Tibial nerve (tissue), 4 donors: ENCODE measurements around the gene NEMP1. TPM values are rescaled to one million over a fixed set of nuclear protein-coding genes. Genes with fewer than 3 reads are reported as not detected.

Source experiments
- DNase-seq, 2 donors: peaks; one replicate each; pipeline ENCODE4 v3.0.0-alpha.2; 2019; ENCODE audit warnings: low spot score in 2 of 2
- H3K27ac ChIP-seq, 4 donors: fragments of 200-600 bp; sonication (generic) in 3 of 4; one replicate each; pipeline ENCODE4 v1.5.1; 2017 to 2019; ENCODE audit warnings: mild to moderate bottlenecking in 1 of 4
- H3K27me3 ChIP-seq, 2 donors: fragments of 200-600 bp; sonication (generic) in 1 of 2; one replicate each; pipeline versions ENCODE4 v1.5.1 to v1.6.0; 2017 to 2019
- H3K36me3 ChIP-seq, 3 donors: fragments of 200-600 bp; sonication (generic); one replicate each; pipeline ENCODE4 v1.5.1; 2018 to 2019
- H3K4me1 ChIP-seq, 4 donors: fragments of 200-600 bp; sonication (generic) in 3 of 4; one replicate each; pipeline ENCODE4 v1.5.1; 2017 to 2019
- H3K4me3 ChIP-seq, 4 donors: fragments of 200-600 bp; sonication (generic) in 3 of 4; one replicate each; pipeline ENCODE4 v1.5.1; 2017 to 2019; ENCODE audit warnings: mild to moderate bottlenecking in 1 of 4, moderate library complexity in 1 of 4
- H3K9me3 ChIP-seq, 4 donors: fragments of 200-600 bp; sonication (generic) in 3 of 4; one replicate each; pipeline ENCODE4 v1.5.1; 2017 to 2019
- EP300 ChIP-seq, 2 donors: sonication (generic); formaldehyde crosslinking; IDR thresholded peaks; one replicate each; pipeline ENCODE4 v1.6.1; 2017; ENCODE audit warnings: antibody characterized with exemption in 2 of 2, mild to moderate bottlenecking in 1 of 2
- POLR2A ChIP-seq, 2 donors: fragments of 450-650 bp; IDR thresholded peaks; one replicate each; pipeline ENCODE4 v1.6.1; 2017; ENCODE audit warnings: antibody characterized with exemption in 2 of 2, mild to moderate bottlenecking in 2 of 2, moderate library complexity in 2 of 2
- WGBS, 2 donors: methylation state at CpG; one replicate each; pipeline ENCODE4 v1.1.5; 2018; 5-methylcytosine and 5-hydroxymethylcytosine counted together
- total RNA-seq, 4 donors: library from RNA; depleted of rRNA; stranded (reverse); fragments of >200 nt; gene quantifications; one replicate each; pipeline ENCODE4 v1.1.0, GENCODE V29; 2016
- TF ChIP-seq, protein P1 (sequence below), 5 experiments: fragments of 200-600 bp in 3 of 5; fragments of 450-650 bp in 2 of 5; sonication (generic) in 3 of 5; IDR thresholded peaks; one replicate each; pipeline ENCODE4 v1.5.1; 2016 to 2019; ENCODE audit warnings: antibody characterized with exemption in 5 of 5, mild to moderate bottlenecking in 3 of 5, moderate library complexity in 2 of 5

NEMP1 gene, protein sequence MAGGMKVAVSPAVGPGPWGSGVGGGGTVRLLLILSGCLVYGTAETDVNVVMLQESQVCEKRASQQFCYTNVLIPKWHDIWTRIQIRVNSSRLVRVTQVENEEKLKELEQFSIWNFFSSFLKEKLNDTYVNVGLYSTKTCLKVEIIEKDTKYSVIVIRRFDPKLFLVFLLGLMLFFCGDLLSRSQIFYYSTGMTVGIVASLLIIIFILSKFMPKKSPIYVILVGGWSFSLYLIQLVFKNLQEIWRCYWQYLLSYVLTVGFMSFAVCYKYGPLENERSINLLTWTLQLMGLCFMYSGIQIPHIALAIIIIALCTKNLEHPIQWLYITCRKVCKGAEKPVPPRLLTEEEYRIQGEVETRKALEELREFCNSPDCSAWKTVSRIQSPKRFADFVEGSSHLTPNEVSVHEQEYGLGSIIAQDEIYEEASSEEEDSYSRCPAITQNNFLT
- total RNA-seq, result 10 to 100 TPM in 1 of 4 donors, 1 to 10 TPM in 3; 4.8 to 10.2 (median 6.6) TPM

DNA sequence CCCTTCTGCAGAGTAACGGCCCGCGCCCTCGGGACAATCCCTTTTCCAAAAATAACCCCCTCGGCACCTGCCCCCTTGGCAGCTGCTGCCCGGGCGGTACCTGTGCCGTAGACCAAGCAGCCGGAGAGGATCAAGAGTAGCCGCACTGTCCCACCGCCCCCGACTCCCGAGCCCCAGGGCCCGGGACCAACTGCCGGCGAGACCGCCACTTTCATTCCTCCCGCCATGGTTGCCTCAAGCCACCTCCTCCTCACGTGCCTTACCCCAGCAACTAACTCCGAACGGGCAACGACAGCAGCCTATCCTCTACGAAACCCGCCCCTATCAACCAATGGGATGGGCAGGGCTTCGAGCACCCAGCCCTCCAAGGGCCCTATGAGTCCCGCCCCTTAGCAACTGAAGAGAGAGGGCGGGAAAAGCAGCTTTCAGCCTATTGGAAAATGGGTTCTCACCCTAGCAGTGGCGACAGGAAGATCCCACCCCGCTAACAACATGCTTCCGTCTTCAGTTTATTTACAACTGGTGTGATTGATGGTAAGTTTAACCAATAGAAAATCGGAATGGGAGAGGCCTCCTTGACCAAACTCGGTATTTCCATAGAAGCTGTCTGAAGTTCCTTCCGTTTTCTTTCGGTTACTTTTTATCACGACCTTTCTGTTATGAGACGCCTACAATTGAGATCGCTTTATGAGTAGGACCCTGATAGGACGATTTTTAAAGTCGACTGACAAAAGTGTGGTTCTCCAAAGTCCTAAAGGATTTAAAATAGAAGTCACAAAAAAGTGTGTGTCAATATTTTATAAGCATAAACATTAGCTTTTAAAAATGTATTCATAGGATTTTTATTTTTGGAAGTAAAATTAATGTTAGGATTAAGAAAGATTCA lies at the start of gene NEMP1:
TSS of gene NEMP1 (minus strand) at position 273 of the 886 bp plus-strand sequence. CDS start at position 227, 46 bp downstream.
- TF ChIP-seq, protein P1, sequence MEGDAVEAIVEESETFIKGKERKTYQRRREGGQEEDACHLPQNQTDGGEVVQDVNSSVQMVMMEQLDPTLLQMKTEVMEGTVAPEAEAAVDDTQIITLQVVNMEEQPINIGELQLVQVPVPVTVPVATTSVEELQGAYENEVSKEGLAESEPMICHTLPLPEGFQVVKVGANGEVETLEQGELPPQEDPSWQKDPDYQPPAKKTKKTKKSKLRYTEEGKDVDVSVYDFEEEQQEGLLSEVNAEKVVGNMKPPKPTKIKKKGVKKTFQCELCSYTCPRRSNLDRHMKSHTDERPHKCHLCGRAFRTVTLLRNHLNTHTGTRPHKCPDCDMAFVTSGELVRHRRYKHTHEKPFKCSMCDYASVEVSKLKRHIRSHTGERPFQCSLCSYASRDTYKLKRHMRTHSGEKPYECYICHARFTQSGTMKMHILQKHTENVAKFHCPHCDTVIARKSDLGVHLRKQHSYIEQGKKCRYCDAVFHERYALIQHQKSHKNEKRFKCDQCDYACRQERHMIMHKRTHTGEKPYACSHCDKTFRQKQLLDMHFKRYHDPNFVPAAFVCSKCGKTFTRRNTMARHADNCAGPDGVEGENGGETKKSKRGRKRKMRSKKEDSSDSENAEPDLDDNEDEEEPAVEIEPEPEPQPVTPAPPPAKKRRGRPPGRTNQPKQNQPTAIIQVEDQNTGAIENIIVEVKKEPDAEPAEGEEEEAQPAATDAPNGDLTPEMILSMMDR (IDR thresholded peaks at IDR 0.05), result peak in 1 of 5 experiments; percentile 11
- TF ChIP-seq POLR2A (IDR thresholded peaks at IDR 0.05) (peak in 1 of 2 donors; percentile 48), EP300 (IDR thresholded peaks at IDR 0.05) (peak; percentile 79 to 89)
- Histone ChIP-seq H3K4me3 (peak within 1 kb of the TSS; percentile 59 to 86 (median 78)), H3K27ac (peak within 1 kb of the TSS; percentile 73 to 91 (median 81)), H3K9me3 (no peaks in the 10 kb centered on the region), H3K36me3 (no peaks in the 10 kb centered on the region), H3K27me3 (no peaks in the 10 kb centered on the region), H3K4me1 (peaks cover 0 to 23% (median 7%) of the 10 kb centered on the region in 4 donors)
- peak; percentile 94 to 95 for DNase-seq
- WGBS, 2 donors, result 0 to 1% methylated on average over 39 of the region's 39 CpGs

DNA sequence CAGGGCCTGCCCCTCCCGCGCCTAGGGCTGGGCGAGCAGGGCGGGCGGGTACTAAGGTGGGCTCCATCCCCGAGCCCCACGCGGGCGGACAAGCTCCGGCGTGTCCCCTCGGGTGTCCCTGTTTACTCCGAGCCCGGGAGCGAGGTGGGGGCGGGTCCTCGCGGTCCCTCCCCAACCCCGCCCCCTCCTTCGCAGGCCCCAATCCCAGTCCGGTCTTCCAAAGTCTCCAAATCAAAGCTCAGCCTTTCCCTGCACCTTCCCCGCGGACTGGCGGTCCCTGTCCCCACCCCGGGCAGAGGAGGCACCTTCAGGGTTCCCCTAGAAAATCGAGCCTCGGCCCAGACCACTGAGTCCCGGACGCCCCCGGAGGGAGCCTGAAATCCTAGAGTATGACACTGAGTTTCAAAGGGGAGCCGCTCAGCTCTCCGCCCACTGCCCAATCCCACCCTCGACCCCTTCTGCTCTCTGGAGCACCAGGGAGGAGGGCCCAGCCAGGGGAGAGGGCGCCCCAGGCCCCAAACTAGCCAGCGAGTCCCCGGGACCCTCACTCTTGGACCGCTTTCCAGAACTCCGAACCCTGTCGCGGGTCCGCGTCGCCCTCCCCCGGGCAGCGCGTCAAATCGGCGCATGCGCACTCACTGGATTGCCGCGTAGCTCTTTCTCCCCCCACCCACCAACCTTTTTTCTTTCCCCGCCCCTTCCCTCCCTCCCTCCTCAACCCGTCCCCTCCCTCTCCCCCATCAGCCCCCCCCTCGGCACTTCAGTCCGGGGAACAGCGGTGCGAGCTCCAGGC lies 49.3 kb upstream of the NEMP1 start, which contains the start of gene LRP1:
TSS of gene LRP1 (plus strand) at position 758 of the 793 bp plus-strand sequence. CDS start 482 bp downstream, outside the sequence.
- TF ChIP-seq POLR2A (IDR thresholded peaks at IDR 0.05), result peak; percentile 88 to 92
- TF ChIP-seq, protein P1 (IDR thresholded peaks at IDR 0.05), result peak in 1 of 5 experiments; percentile 41
- peak; percentile 1 to 95 for TF ChIP-seq EP300 (IDR thresholded peaks at IDR 0.05)
- H3K4me3 ChIP-seq, result peak within 1 kb of the TSS; percentile 73 to 88 (median 78)
- peak within 1 kb of the TSS; percentile 97 to 99 (median 98) for H3K27ac ChIP-seq
- DNase-seq, result peak; percentile 73 to 80
- peaks cover 0 to 45% (median 20%) of the 10 kb centered on the region in 4 donors for H3K4me1 ChIP-seq
- no peaks in the 10 kb centered on the region for H3K36me3 ChIP-seq
- no peaks in the 10 kb centered on the region for H3K9me3 ChIP-seq
- H3K27me3 ChIP-seq, result no peaks in the 10 kb centered on the region
- 0 to 1% methylated on average over 44 to 50 of the region's 57 CpGs for WGBS, 2 donors

DNA sequence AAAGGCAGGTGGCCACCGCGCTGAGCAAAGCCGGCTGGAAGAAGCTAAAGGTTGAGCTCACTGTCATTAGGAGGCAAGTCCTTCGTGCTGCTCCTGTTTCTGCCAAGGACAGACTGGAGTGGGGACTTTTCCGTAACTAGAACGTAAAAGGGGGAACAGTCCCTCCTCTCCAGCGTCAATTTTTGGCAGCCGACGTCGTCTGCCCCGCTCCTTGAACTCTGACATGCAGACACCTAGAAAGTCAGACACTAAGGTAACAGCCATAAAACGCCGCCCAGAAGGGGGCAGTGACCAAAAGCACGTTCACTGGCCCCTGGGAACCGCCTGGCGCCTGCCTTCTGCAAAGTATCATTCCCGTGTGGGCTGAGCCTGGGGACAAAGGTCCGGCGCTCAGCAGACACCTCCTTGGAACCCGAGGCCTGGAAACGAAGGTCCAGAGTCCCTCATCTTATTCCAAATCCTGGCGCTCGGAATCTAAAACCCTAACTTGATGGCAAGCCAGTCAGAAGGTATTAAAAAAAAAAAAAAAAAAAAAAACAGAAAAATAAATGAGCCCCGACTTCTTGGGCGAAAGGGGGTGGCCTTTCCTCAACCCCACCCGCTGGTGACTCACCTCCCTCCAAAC lies 48.6 kb upstream of the NEMP1 start:
- H3K36me3 ChIP-seq, result no peaks in the 10 kb centered on the region
- no peaks in the 10 kb centered on the region for H3K9me3 ChIP-seq
- peak overlapping the region; percentile 73 to 88 (median 78) for H3K4me3 ChIP-seq
- peaks cover 0 to 38% (median 13%) of the 10 kb centered on the region in 4 donors for H3K4me1 ChIP-seq
- WGBS, 2 donors, result 6% methylated on average over 23 to 26 of the region's 26 CpGs
- TF ChIP-seq, protein P1 (IDR thresholded peaks at IDR 0.05), result peak in 4 of 5 experiments; percentile 20 to 62 (median 24)
- TF ChIP-seq POLR2A (IDR thresholded peaks at IDR 0.05), result no peak
- peak; percentile 67 to 71 for DNase-seq
- no peaks in the 10 kb centered on the region for H3K27me3 ChIP-seq
- peak overlapping the region; percentile 97 to 99 (median 98) for H3K27ac ChIP-seq

DNA sequence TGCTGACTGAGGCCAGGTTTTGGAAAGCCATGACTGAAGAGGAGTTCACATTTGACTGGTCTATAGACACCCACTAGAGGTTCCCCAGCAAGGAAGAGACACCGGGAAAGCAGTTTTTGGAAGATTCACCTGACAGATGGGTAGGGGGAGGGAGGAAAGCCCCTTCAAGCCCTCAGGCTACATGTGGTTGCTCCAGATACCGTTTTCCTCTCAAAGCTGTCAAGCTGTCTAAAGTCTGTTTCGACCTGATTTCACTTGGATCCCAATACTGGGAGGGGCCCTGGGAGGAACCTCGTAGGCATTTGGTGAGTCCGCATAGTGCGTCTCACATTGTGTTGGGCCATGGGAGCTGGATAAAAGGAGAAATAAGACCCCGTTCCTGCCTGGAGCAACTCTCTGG lies 48.0 kb upstream of the NEMP1 start:
- Histone ChIP-seq H3K27me3 (no peaks in the 10 kb centered on the region), H3K36me3 (no peaks in the 10 kb centered on the region), H3K27ac (peak overlapping the region; percentile 97 to 99 (median 98)), H3K9me3 (no peaks in the 10 kb centered on the region), H3K4me3 (peak overlapping the region in 1 of 4 donors; percentile 73), H3K4me1 (peaks cover 0 to 31% (median 8%) of the 10 kb centered on the region in 4 donors)
- WGBS, 2 donors, result 54 to 62% methylated on average over 7 of the region's 7 CpGs
- DNase-seq, result no peak
- TF ChIP-seq POLR2A (IDR thresholded peaks at IDR 0.05) (no peak), EP300 (IDR thresholded peaks at IDR 0.05) (no peak)
- TF ChIP-seq, protein P1 (IDR thresholded peaks at IDR 0.05), result no peak
